Left lung (tissue), 10 donors: ENCODE results near the gene PRELP. TPM values are rescaled to one million over a fixed set of nuclear protein-coding genes. Genes with fewer than 3 reads are reported as not detected.

Experiments used
- ATAC-seq: fragments of 200-7000 bp; cut with Tn5 transposase; one replicate; pipeline ENCODE4 v1.9.1; 2020; ENCODE audit warnings: moderate library complexity
- DNase-seq, 4 donors: peaks; one replicate each; pipeline ENCODE4 v3.0.0-alpha.2; 2013 to 2020
- H3K27ac ChIP-seq, 2 donors: fragments of 200-600 bp; sonication (generic) in 1 of 2; one replicate each; pipeline versions ENCODE4 v1.5.0 to v1.8.0; 2020 to 2021
- H3K27me3 ChIP-seq, 2 donors: fragments of 200-600 bp; sonication (generic) in 1 of 2; one replicate each; pipeline versions ENCODE4 v1.5.0 to v1.8.0; 2020 to 2021
- H3K36me3 ChIP-seq, 2 donors: fragments of 200-600 bp; sonication (generic) in 1 of 2; one replicate each; pipeline versions ENCODE4 v1.5.0 to v1.8.0; 2020 to 2021
- H3K4me1 ChIP-seq, 2 donors: fragments of 200-600 bp; one replicate each; pipeline ENCODE4 v1.8.0; 2021
- H3K4me3 ChIP-seq, 2 donors: fragments of 200-600 bp; sonication (generic) in 1 of 2; one replicate each; pipeline versions ENCODE4 v1.5.0 to v1.8.0; 2020 to 2021; ENCODE audit warnings: mild to moderate bottlenecking in 1 of 2
- H3K9me3 ChIP-seq, 2 donors: fragments of 200-600 bp; sonication (generic) in 1 of 2; one replicate each; pipeline versions ENCODE4 v1.5.0 to v1.8.0; 2020 to 2021
- intact Hi-C, 2 donors: fragments of 100-400 bp; cut with DNase I; formaldehyde crosslinking; loops; one replicate each; pipeline versions ENCODE4 v1.11.2 to v1.14.2; 2022
- polyA plus RNA-seq, 6 donors: library from polyadenylated mRNA; unstranded; fragments of 120-200 nt; gene quantifications; one replicate each; pipeline ENCODE4 v1.2.1, GENCODE V29; 2013; ENCODE audit not compliant: insufficient read length in 6 of 6
- total RNA-seq, 2 donors: library from RNA; stranded (reverse); fragmentation: NEBNext Ultra II Directional; extraction: Animal tissue kit (Norgen Biotek cat#: 25700); gene quantifications; one replicate each; pipeline ENCODE4 v1.2.1, GENCODE V29; 2021
- TF ChIP-seq, protein P1 (sequence below), 2 donors: fragments of 200-600 bp; sonication (generic) in 1 of 2; IDR thresholded peaks; one replicate each; pipeline versions ENCODE4 v1.5.0 to v1.8.0; 2021; ENCODE audit warnings: antibody characterized with exemption in 2 of 2
- donor health status: DM: no; HTN: yes; CAD: no.
- donor health status: DM: no; HTN: no; CAD: no.

The PRELP gene
- total and polyA plus RNA-seq, 8 donors = 1.3 to 20.5 (median 2.4) TPM

DNA sequence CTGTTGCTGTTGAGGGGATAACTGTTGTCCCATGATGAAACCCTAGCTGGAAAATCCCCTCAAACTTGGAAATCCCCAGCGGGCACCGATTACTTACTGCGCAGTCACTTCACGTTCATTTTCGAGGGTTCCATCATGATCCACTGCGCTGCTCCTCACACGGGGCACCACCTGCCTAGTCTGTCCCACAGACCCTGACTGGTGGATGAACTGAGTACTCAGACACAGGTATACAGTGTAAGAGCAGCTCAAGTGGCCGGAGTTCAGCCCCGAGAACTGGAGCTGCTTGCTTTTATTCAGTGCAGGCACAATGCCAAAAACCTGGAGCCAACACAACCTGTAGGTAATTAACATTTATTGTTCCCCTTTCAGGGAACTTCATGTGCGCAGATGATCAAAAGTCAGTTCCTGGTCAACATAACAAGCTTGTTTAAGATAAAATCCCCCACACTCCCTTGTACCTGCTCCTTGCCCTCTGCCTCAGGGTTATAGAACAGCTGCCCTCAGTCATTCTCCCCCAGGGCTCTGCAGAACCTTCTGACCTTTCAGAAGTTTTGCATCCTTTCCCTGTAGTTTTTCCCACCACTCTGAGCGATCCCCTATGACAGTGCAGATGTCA is 46.5 kb upstream of the PRELP start:
- Histone ChIP-seq H3K4me3 (no peak overlapping the region), H3K9me3 (no peaks in the 10 kb centered on the region), H3K36me3 (no peaks in the 10 kb centered on the region), H3K27me3 (peaks cover 0 to 39% of the 10 kb centered on the region in 2 donors), H3K27ac (no peak overlapping the region), H3K4me1 (no peaks in the 10 kb centered on the region)
- intact Hi-C loops = no loop called here
- ATAC-seq (peak; percentile 81), DNase-seq (peak in 1 of 4 donors; percentile 27)
- TF ChIP-seq, protein P1, sequence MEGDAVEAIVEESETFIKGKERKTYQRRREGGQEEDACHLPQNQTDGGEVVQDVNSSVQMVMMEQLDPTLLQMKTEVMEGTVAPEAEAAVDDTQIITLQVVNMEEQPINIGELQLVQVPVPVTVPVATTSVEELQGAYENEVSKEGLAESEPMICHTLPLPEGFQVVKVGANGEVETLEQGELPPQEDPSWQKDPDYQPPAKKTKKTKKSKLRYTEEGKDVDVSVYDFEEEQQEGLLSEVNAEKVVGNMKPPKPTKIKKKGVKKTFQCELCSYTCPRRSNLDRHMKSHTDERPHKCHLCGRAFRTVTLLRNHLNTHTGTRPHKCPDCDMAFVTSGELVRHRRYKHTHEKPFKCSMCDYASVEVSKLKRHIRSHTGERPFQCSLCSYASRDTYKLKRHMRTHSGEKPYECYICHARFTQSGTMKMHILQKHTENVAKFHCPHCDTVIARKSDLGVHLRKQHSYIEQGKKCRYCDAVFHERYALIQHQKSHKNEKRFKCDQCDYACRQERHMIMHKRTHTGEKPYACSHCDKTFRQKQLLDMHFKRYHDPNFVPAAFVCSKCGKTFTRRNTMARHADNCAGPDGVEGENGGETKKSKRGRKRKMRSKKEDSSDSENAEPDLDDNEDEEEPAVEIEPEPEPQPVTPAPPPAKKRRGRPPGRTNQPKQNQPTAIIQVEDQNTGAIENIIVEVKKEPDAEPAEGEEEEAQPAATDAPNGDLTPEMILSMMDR (IDR thresholded peaks at IDR 0.05) = no peak

DNA sequence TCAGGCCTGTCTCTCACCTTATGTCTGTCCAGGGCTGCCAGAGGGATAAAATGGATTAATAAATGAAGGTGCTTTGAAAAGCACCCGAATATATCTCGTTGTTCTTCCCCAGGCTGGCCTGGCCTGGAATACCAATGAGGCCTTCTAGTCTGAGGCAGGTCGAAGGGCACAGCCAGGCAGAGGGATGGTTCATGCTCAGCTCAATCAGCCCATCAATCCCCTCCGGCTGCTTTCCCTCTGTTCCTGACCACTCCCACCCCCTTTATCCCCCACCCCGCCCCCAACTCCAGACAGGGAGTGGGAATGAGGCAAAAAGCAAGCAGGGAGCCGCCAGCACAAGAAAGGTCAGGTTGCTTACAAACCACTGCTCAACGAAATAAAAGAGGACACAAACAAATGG is 40.0 kb upstream of the PRELP start:
- Histone ChIP-seq H3K27me3 (peaks cover 0 to 5% of the 10 kb centered on the region in 2 donors), H3K27ac (no peak overlapping the region), H3K9me3 (no peaks in the 10 kb centered on the region), H3K4me1 (no peaks in the 10 kb centered on the region), H3K4me3 (no peak overlapping the region), H3K36me3 (no peaks in the 10 kb centered on the region)
- TF ChIP-seq, protein P1 (IDR thresholded peaks at IDR 0.05) = no peak
- intact Hi-C loops = loop anchor here in 1 of 2 donors (10.0 kb wide), 1 partner anchor 71 kb away; no protein-coding TSS in a partner anchor
- no peak for ATAC-seq
- no peak for DNase-seq

DNA sequence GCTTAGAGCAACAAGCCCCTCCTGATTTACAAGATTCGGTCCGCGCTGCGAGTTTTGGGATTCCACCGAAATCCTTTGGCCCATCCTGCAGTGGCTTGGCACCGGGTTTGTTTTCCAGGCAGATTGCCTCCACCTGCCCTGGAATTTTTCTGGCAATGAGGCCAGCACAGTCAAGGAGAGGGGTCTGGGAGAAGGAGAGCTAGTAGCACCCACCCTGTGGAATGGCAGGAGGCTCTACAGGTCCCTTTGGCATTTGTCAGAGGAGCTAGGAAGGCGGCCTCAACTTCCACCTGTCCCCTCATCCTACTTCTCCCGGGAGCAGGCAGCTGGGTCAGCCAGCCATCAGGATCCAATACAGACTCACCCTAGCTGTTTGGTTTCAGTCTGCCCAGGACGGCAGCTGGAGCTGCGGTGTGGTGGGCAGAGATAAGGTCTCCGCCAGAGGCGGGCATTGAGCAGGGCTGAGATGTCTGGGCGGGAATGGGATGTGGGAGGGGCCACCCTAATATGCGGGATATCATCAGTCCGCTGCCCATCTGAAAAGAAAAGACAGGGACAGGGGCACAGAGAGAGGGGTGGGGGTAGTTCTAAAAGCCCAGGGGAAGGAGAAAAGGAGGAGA is 37.8 kb upstream of the PRELP start:
- intact Hi-C loops = loop anchor here in 1 of 2 donors (10.0 kb wide), 1 partner anchor 73 kb away; no protein-coding TSS in a partner anchor
- H3K27me3 ChIP-seq = peaks cover 0 to 8% of the 10 kb centered on the region in 2 donors
- no peak overlapping the region for H3K27ac ChIP-seq
- DNase-seq (peak in 1 of 4 donors; percentile 51), ATAC-seq (no peak)
- H3K36me3 ChIP-seq = no peaks in the 10 kb centered on the region
- H3K4me1 ChIP-seq = no peaks in the 10 kb centered on the region
- no peaks in the 10 kb centered on the region for H3K9me3 ChIP-seq
- TF ChIP-seq, protein P1 (IDR thresholded peaks at IDR 0.05) = no peak
- H3K4me3 ChIP-seq = no peak overlapping the region

DNA sequence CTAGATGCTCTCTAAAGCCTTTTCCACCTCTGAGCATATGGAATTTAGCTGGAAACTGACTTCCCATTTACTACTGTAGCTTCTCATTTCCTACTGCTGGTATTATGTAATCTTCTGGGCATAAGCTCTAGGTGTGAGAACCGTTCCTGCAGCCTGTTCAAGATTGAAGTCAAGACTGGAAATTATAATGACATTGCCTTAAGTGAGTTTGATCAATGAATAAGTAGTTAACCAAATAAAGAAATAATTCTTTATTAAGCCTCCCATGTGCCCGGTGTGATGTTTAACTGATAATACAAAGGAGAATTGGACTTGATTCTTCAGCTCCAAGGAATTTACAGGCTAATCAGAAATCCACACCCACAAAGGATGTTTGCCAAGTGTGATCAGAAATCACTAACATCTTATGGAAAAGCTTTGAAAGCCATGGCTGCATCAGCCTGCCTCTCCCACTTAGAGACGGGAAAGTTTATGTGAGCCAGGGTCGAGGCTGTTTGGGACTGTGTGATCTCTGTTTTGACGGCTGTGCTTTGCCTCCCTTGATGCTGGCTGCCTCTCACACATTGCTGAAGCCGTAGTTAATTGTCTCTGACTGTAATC is 36.4 kb upstream of the PRELP start:
- DNase-seq (peak in 2 of 4 donors; percentile 44 to 67), ATAC-seq (no peak)
- TF ChIP-seq, protein P1 (IDR thresholded peaks at IDR 0.05) = no peak
- Histone ChIP-seq H3K36me3 (no peaks in the 10 kb centered on the region), H3K4me3 (no peak overlapping the region), H3K4me1 (no peaks in the 10 kb centered on the region), H3K9me3 (no peaks in the 10 kb centered on the region), H3K27ac (no peak overlapping the region), H3K27me3 (peaks cover 0 to 5% of the 10 kb centered on the region in 2 donors)
- intact Hi-C loops = loop anchor here in 1 of 2 donors (10.0 kb wide), 1 partner anchor 74 kb away; no protein-coding TSS in a partner anchor

DNA sequence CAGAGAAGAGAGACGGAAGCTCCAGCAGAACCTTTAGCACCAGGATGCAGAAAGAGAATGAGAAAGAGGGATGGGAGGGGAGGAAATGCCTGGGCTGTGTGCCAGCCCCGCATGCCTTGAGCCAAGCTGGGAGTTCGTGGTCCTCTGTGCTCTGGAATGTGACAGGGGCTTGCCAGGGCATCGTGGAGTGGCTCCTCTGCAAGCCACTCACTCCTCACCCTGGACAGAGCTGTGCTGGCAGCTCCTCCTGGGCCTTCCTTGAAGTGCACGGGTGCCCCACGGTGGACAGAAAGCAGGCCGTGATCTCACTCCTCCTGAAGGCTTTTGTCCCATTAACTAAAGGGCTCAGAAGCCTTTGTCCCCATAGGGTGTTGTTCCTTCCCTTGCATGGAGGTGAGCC is 34.8 kb upstream of the PRELP start:
- intact Hi-C loops = no loop called here
- H3K27me3 ChIP-seq = peaks cover 3 to 4% of the 10 kb centered on the region in 2 donors
- H3K27ac ChIP-seq = no peak overlapping the region
- DNase-seq (peak in 3 of 4 donors; percentile 64 to 81 (median 69)), ATAC-seq (peak; percentile 88)
- TF ChIP-seq, protein P1 (IDR thresholded peaks at IDR 0.05) = peak; percentile 8 to 21
- no peaks in the 10 kb centered on the region for H3K4me1 ChIP-seq
- H3K4me3 ChIP-seq = no peak overlapping the region
- peaks cover 0 to 2% of the 10 kb centered on the region in 2 donors for H3K9me3 ChIP-seq
- no peaks in the 10 kb centered on the region for H3K36me3 ChIP-seq
